SK-N-MC (cell line): ENCODE data around the gene LRRC23.

Experiments used
- DNase-seq: peaks from one replicate; pipeline ENCODE4 v3.0.0-alpha.2; 2011; ENCODE audit warnings: low read depth, low spot score
- H3K27ac ChIP-seq: fragments of 200-600 bp; sonication (generic); 2 replicates; pipeline ENCODE4 v1.5.1; 2016; ENCODE audit warnings: mixed run types
- H3K36me3 ChIP-seq: fragments of 200-600 bp; sonication (generic); 2 replicates; pipeline ENCODE4 v1.6.1; 2017; ENCODE audit warnings: antibody characterized with exemption, low read length, mixed read lengths; ENCODE audit not compliant: insufficient read depth
- H3K4me3 ChIP-seq: fragments of 200-600 bp; sonication (generic); 2 replicates; pipeline ENCODE4 v1.5.1; 2016
- H3K9ac ChIP-seq: fragments of 200-600 bp; sonication (generic); 2 replicates; pipeline ENCODE4 v1.8.0; 2017; ENCODE audit warnings: mixed run types, mixed read lengths; ENCODE audit not compliant: insufficient read length
- H3K9me3 ChIP-seq: fragments of 200-600 bp; sonication (generic); 2 replicates; pipeline ENCODE4 v1.6.1; 2017; ENCODE audit warnings: low read depth, mild to moderate bottlenecking, antibody characterized with exemption, low read length, moderate library complexity, mixed read lengths
- EZH2 ChIP-seq: fragments of 200-600 bp; sonication (generic); IDR thresholded peaks from one replicate; pipeline ENCODE4 v1.6.1; 2017; ENCODE audit warnings: antibody characterized with exemption
- FOXP2 ChIP-seq: optimal IDR thresholded peaks from 2 replicates; pipeline ENCODE3; 2011; ENCODE audit warnings: mild to moderate bottlenecking, moderate library complexity; ENCODE audit not compliant: insufficient read depth; ENCODE audit errors: extremely low read length, control extremely low read depth
- POLR2AphosphoS5 ChIP-seq: IDR thresholded peaks from 2 replicates; pipeline ENCODE4 v1.6.1; 2012; ENCODE audit warnings: mild to moderate bottlenecking, low read depth, low read length, borderline replicate concordance

The LRRC23 gene

DNA sequence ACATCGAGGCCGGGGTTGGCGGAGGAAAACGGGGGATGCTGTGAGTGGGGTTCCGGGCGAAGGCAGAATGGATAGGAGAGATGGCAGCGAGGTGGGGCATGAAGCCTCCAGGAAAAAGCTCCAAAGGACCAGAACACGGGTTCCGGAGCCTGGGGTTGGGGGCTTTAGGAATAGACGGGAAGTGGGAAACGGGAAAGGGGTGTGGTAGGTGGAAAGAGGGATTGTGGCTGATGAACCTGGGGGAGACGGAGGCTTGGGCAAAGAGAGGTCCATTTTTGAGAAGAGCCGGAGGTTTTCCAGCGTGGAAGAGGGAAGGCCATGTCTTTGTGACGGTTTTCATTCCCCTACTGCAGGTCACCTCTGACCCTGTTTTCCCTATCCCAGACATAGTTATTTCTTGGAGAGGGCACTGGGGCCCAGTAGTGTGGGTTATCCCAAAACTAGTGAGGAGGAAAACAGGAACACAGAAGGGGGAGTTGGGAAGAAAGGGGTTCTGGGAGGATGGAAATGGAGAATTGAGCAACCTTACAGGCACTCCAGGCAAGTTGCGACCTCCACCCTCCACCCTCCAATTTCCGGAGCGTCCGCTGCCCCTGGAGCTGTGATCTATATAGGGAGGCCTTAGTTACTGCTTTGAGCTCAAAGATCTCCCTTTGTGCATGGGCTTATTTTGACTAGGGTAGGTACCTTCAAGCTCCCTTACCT is 24.2 kb downstream of the LRRC23 start:
- H3K9me3 ChIP-seq: no peaks in the 10 kb centered on the region
- peaks cover 20% of the 10 kb centered on the region for H3K36me3 ChIP-seq
- peak overlapping the region; percentile 63; the same call in 1 of the 2 replicates for H3K27ac ChIP-seq
- peak overlapping the region; percentile 93 for H3K9ac ChIP-seq
- peak overlapping the region; percentile 94 for H3K4me3 ChIP-seq
- TF ChIP-seq EZH2 (no peak), FOXP2 (no peak), POLR2AphosphoS5 (no peak)
- no peak for DNase-seq

DNA sequence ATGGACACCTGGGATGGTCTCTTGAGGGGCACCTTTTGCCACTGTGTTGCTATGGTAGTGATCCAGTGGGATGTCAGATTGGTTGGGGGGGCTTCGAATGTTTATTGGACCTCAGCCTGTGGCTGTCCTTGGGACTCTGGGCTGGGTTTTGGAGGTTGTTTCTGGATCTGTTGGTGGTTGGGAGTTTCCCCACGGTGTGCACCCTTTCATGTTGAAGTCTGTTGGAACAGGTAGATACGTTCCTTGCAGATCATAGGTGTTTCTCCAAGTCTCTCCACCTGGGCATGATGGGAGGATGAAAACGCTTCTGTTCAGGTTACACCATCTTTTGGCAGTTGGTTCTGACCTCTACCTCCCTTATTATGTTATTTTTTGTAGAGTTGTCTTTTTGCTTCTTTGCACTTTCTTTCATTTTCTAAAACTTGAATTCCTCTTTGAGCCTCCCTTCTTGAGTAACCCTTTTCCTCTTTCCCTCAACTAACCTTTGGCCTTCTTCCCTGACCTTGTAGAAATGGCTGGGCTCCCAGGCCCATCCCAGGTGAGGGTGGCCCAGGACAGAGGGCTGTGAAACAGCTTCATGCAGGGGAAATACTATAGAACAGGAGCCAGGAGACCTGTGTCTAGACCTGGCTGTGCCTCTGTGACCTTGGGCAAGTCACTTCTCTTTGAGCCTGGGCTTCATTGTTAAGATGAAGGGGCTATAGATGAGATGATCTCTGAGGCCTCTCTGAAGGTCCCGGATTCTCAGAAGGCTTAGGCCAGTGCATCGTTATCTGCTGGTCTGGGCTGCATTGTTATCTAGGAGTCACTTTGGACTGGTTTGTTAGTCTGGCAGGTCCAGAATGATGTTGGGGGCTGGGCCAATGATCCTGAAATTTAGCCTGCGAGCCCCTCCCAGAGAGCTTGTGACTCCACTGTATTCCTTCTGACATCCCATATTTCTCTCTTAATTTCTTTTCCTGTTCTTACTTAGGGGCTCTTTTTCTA is 25.1 kb downstream of the LRRC23 start:
- Histone ChIP-seq H3K9me3 (no peaks in the 10 kb centered on the region), H3K36me3 (peaks cover 28% of the 10 kb centered on the region), H3K9ac (peak overlapping the region; percentile 93), H3K4me3 (peak overlapping the region; percentile 94), H3K27ac (peak overlapping the region; percentile 27; the same call in 1 of the 2 replicates)
- no peak for DNase-seq
- TF ChIP-seq FOXP2 (no peak), POLR2AphosphoS5 (peak; percentile 34; the same call in 1 of the 2 replicates)

DNA sequence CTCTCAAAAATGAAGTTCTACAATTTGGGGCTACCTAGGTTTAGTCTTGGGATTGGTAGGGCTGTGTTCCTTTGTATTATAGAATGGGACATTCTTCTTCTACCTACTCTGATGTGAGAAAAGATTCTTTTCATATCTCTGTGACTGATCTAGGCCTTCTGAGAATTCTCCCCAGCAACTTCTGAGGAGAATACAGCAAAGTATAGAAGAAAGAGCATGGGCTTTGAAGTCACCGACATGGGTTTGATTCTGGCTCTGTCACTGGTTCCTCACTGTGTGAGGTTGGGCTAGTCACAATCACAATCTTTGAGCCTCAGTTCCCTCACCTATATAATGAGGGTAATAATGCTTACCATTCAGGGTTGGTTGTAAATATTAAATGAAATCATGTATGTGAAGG is 28.1 kb downstream of the LRRC23 start:
- H3K36me3 ChIP-seq: peaks cover 46% of the 10 kb centered on the region
- peak overlapping the region; percentile 4 for H3K27ac ChIP-seq
- no peaks in the 10 kb centered on the region for H3K9me3 ChIP-seq
- peak overlapping the region; percentile 17 for H3K9ac ChIP-seq
- DNase-seq: no peak
- TF ChIP-seq POLR2AphosphoS5 (no peak), FOXP2 (no peak), EZH2 (no peak)
- H3K4me3 ChIP-seq: no peak overlapping the region

DNA sequence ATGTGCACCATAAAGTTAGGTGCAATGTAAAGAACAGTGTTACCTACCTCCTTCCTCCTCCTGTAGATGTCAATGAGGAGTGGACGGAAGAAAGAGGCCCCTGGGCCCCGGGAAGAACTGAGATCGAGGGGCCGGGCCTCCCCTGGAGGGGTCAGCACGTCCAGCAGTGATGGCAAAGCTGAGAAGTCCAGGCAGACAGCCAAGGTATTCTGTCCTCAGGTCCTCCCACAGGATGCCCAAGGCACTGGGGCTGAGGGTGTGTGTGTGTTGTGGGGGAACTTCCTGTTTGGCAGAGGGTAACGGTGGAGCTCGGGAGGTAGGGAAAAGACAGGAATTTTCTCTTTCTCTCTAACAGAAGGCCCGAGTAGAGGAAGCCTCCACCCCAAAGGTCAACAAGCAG is 29.5 kb downstream of the LRRC23 start:
- peak overlapping the region; percentile 69 for H3K27ac ChIP-seq
- peaks cover 50% of the 10 kb centered on the region for H3K36me3 ChIP-seq
- H3K9ac ChIP-seq: no peak overlapping the region

DNA sequence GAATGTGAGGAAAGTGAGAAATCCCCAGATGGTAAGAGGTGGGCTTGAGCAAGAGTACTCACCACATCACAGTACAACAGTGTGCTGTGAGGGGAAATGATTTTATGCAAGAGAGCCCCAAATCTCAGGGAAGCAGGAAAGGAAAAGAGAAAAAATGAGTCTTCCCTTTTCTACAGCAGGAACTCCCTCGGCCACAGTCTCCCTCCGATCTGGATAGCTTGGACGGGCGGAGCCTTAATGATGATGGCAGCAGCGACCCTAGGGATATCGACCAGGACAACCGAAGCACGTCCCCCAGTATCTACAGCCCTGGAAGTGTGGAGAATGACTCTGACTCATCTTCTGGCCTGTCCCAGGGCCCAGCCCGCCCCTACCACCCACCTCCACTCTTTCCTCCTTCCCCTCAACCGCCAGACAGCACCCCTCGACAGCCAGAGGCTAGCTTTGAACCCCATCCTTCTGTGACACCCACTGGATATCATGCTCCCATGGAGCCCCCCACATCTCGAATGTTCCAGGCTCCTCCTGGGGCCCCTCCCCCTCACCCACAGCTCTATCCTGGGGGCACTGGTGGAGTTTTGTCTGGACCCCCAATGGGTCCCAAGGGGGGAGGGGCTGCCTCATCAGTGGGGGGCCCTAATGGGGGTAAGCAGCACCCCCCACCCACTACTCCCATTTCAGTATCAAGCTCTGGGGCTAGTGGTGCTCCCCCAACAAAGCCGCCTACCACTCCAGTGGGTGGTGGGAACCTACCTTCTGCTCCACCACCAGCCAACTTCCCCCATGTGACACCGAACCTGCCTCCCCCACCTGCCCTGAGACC is 31.0 kb downstream of the LRRC23 start:
- TF ChIP-seq POLR2AphosphoS5 (no peak), FOXP2 (no peak), EZH2 (no peak)
- peaks cover 53% of the 10 kb centered on the region for H3K36me3 ChIP-seq
- no peak overlapping the region for H3K4me3 ChIP-seq
- H3K9ac ChIP-seq: no peak overlapping the region
- H3K9me3 ChIP-seq: no peaks in the 10 kb centered on the region
- no peak for DNase-seq
- peak overlapping the region; percentile 57; the same call in 1 of the 2 replicates for H3K27ac ChIP-seq

More for the DNA sequence above, 29.5 kb downstream of the LRRC23 start:
- TF ChIP-seq POLR2AphosphoS5 (no peak), EZH2 (no peak), FOXP2 (no peak)
- H3K9me3 ChIP-seq: no peaks in the 10 kb centered on the region
- no peak overlapping the region for H3K4me3 ChIP-seq
- DNase-seq: no peak

DNA sequence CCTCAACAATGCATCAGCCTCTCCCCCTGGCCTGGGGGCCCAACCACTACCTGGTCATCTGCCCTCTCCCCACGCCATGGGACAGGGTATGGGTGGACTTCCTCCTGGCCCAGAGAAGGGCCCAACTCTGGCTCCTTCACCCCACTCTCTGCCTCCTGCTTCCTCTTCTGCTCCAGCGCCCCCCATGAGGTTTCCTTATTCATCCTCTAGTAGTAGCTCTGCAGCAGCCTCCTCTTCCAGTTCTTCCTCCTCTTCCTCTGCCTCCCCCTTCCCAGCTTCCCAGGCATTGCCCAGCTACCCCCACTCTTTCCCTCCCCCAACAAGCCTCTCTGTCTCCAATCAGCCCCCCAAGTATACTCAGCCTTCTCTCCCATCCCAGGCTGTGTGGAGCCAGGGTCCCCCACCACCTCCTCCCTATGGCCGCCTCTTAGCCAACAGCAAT is 31.6 kb downstream of the LRRC23 start:
- no peak overlapping the region for H3K4me3 ChIP-seq

DNA sequence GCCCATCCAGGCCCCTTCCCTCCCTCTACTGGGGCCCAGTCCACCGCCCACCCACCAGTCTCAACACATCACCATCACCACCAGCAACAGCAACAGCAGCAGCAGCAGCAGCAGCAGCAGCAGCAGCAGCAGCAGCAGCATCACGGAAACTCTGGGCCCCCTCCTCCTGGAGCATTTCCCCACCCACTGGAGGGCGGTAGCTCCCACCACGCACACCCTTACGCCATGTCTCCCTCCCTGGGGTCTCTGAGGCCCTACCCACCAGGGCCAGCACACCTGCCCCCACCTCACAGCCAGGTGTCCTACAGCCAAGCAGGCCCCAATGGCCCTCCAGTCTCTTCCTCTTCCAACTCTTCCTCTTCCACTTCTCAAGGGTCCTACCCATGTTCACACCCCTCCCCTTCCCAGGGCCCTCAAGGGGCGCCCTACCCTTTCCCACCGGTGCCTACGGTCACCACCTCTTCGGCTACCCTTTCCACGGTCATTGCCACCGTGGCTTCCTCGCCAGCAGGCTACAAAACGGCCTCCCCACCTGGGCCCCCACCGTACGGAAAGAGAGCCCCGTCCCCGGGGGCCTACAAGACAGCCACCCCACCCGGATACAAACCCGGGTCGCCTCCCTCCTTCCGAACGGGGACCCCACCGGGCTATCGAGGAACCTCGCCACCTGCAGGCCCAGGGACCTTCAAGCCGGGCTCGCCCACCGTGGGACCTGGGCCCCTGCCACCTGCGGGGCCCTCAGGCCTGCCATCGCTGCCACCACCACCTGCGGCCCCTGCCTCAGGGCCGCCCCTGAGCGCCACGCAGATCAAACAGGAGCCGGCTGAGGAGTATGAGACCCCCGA is 32.2 kb downstream of the LRRC23 start:
- Histone ChIP-seq H3K36me3 (peaks cover 60% of the 10 kb centered on the region), H3K9ac (peak overlapping the region; percentile 94), H3K27ac (peak overlapping the region; percentile 92), H3K9me3 (no peaks in the 10 kb centered on the region), H3K4me3 (peak overlapping the region; percentile 85)
- no peak for DNase-seq
- TF ChIP-seq POLR2AphosphoS5: no peak; the same call in 1 of the 2 replicates

More for the DNA sequence above, 31.6 kb downstream of the LRRC23 start:
- no peak for TF ChIP-seq POLR2AphosphoS5
- no peak for DNase-seq
- Histone ChIP-seq H3K9me3 (no peaks in the 10 kb centered on the region), H3K9ac (no peak overlapping the region), H3K36me3 (peaks cover 56% of the 10 kb centered on the region), H3K27ac (0 out of 2 replicates have a peak overlapping the region, but pooled peaks have one; percentile 92)
